WTC11 (cell line): ENCODE measurements around the gene CDK9. TPM values are rescaled to one million over a fixed set of nuclear protein-coding genes. Genes with fewer than 3 reads are reported as not detected.

Experiments used
- ATAC-seq: fragments of 200-7000 bp; cut with Tn5 transposase; 2 replicates; pipeline ENCODE4 v1.10.0; 2021; ENCODE audit warnings: mild to moderate bottlenecking, moderate library complexity
- CTCF ChIA-PET: fragments of 300-600 bp; sonication (Branson Sonifier 250); formaldehyde crosslinking; loops from one replicate; lab custom pipeline; 2021; ENCODE audit warnings: antibody characterized with exemption; lab: Charles Lee
- POLR2A ChIA-PET: fragments of 350-600 bp; sonication (Branson Sonifier 250); formaldehyde crosslinking; loops from one replicate; lab custom pipeline; 2021; ENCODE audit warnings: antibody characterized with exemption; lab: Charles Lee
- DNase-seq: peaks from one replicate; pipeline ENCODE4 v3.0.0; 2021; ENCODE audit warnings: low spot score
- H3K27ac Mint-ChIP-seq: 2 replicates; pipeline ENCODE4 v1.8.0; 2021; ENCODE audit warnings: mixed read lengths
- H3K27me3 Mint-ChIP-seq: 2 replicates; pipeline ENCODE4 v1.8.0; 2021; ENCODE audit warnings: low read depth, mild to moderate bottlenecking, moderate library complexity, mixed read lengths
- H3K36me3 Mint-ChIP-seq: 2 replicates; pipeline ENCODE4 v1.8.0; 2021; ENCODE audit warnings: mixed read lengths
- H3K4me1 Mint-ChIP-seq: 2 replicates; pipeline ENCODE4 v1.8.0; 2022; ENCODE audit warnings: mixed read lengths
- H3K4me3 Mint-ChIP-seq: 2 replicates; pipeline ENCODE4 v1.8.0; 2021; ENCODE audit warnings: mild to moderate bottlenecking, moderate library complexity, mixed read lengths
- H3K9me3 Mint-ChIP-seq: 2 replicates; pipeline ENCODE4 v1.8.0; 2021; ENCODE audit warnings: mixed read lengths
- CBFB ChIP-seq: sonication (generic); formaldehyde crosslinking; IDR thresholded peaks from 2 replicates; pipeline ENCODE4 v1.8.1; 2022; ENCODE audit warnings: mild to moderate bottlenecking, low read depth, missing genetic modification reagents
- CDX4 ChIP-seq: fragments of 250-450 bp; sonication (Bioruptor Pico); IDR thresholded peaks from 2 replicates; pipeline ENCODE4 v1.9.0; 2021; ENCODE audit warnings: moderate library complexity, mild to moderate bottlenecking, inconsistent platforms, borderline replicate concordance
- ELF4 ChIP-seq: sonication (generic); formaldehyde crosslinking; IDR thresholded peaks from 2 replicates; pipeline ENCODE4 v1.8.1; 2022; ENCODE audit warnings: low read depth, mild to moderate bottlenecking, moderate library complexity, missing genetic modification reagents
- FOXJ3 ChIP-seq: sonication (generic); formaldehyde crosslinking; IDR thresholded peaks from 2 replicates; pipeline ENCODE4 v1.9.0; 2021; ENCODE audit warnings: missing genetic modification reagents, mild to moderate bottlenecking, borderline replicate concordance
- GABPB1 ChIP-seq: sonication (generic); formaldehyde crosslinking; IDR thresholded peaks from 2 replicates; pipeline ENCODE4 v1.8.1; 2023; ENCODE audit warnings: mild to moderate bottlenecking, missing genetic modification reagents
- HMGXB4 ChIP-seq: sonication (generic); formaldehyde crosslinking; IDR thresholded peaks from 2 replicates; pipeline ENCODE4 v1.8.1; 2023; ENCODE audit warnings: mild to moderate bottlenecking, moderate library complexity, missing genetic modification reagents
- IRF1 ChIP-seq: sonication (generic); formaldehyde crosslinking; IDR thresholded peaks from 2 replicates; pipeline ENCODE4 v1.8.0; 2023; ENCODE audit warnings: missing genetic modification reagents
- MAX ChIP-seq: sonication (generic); formaldehyde crosslinking; IDR thresholded peaks from 2 replicates; pipeline ENCODE4 v1.8.0; 2022; ENCODE audit warnings: mild to moderate bottlenecking, missing genetic modification reagents
- NFATC4 ChIP-seq: fragments of 250-450 bp; sonication (Bioruptor Pico); IDR thresholded peaks from 2 replicates; pipeline ENCODE4 v1.9.0; 2021; ENCODE audit warnings: mild to moderate bottlenecking
- NR1H2 ChIP-seq: sonication (generic); formaldehyde crosslinking; IDR thresholded peaks from 2 replicates; pipeline ENCODE4 v1.9.0; 2021; ENCODE audit warnings: mild to moderate bottlenecking, moderate library complexity, missing genetic modification reagents
- OVOL2 ChIP-seq: fragments of 250-450 bp; sonication (Bioruptor Pico); IDR thresholded peaks from 2 replicates; pipeline ENCODE4 v1.9.0; 2021; ENCODE audit warnings: mild to moderate bottlenecking, borderline replicate concordance
- RORB ChIP-seq: fragments of 250-450 bp; sonication (Bioruptor Pico); IDR thresholded peaks from 2 replicates; pipeline ENCODE4 v1.9.0; 2021; ENCODE audit warnings: mild to moderate bottlenecking
- STAT6 ChIP-seq: sonication (generic); formaldehyde crosslinking; conservative IDR thresholded peaks from 2 replicates; pipeline ENCODE4 v1.8.1; 2023; ENCODE audit warnings: mild to moderate bottlenecking, low read depth, missing genetic modification reagents, moderate library complexity
- TEAD4 ChIP-seq: sonication (generic); formaldehyde crosslinking; IDR thresholded peaks from 2 replicates; pipeline ENCODE4 v1.8.0; 2022; ENCODE audit warnings: mild to moderate bottlenecking, missing genetic modification reagents
- USF1 ChIP-seq: sonication (generic); formaldehyde crosslinking; IDR thresholded peaks from 2 replicates; pipeline ENCODE4 v1.8.0; 2022; ENCODE audit warnings: mild to moderate bottlenecking, missing genetic modification reagents
- ZBTB21 ChIP-seq: sonication (generic); formaldehyde crosslinking; IDR thresholded peaks from 2 replicates; pipeline ENCODE4 v1.8.1; 2023; ENCODE audit warnings: mild to moderate bottlenecking, missing genetic modification reagents, borderline replicate concordance
- ZMAT4 ChIP-seq: fragments of 250-450 bp; sonication (Bioruptor Pico); IDR thresholded peaks from 2 replicates; pipeline ENCODE4 v1.9.0; 2021; ENCODE audit warnings: mild to moderate bottlenecking
- ZNF121 ChIP-seq: sonication (generic); formaldehyde crosslinking; IDR thresholded peaks from 2 replicates; pipeline ENCODE4 v1.8.0; 2023; ENCODE audit warnings: missing genetic modification reagents
- ZNF232 ChIP-seq: sonication (generic); formaldehyde crosslinking; IDR thresholded peaks from 2 replicates; pipeline ENCODE4 v1.8.0; 2022; ENCODE audit warnings: mild to moderate bottlenecking, missing genetic modification reagents
- ZNF263 ChIP-seq: sonication (generic); formaldehyde crosslinking; IDR thresholded peaks from 2 replicates; pipeline ENCODE4 v1.8.1; 2022; ENCODE audit warnings: low read depth, mild to moderate bottlenecking, moderate library complexity, missing genetic modification reagents
- ZNF416 ChIP-seq: fragments of 250-450 bp; sonication (Bioruptor Pico); IDR thresholded peaks from 2 replicates; pipeline ENCODE4 v1.9.0; 2021; ENCODE audit warnings: mild to moderate bottlenecking, inconsistent platforms
- ZNF423 ChIP-seq: fragments of 250-450 bp; sonication (Bioruptor Pico); IDR thresholded peaks from 2 replicates; pipeline ENCODE4 v2.1.2; 2022; ENCODE audit warnings: mild to moderate bottlenecking, moderate library complexity
- ZNF671 ChIP-seq: fragments of 250-450 bp; sonication (Bioruptor Pico); IDR thresholded peaks from 2 replicates; pipeline ENCODE4 v1.8.0; 2021; ENCODE audit warnings: mild to moderate bottlenecking
- total RNA-seq: library from RNA; stranded (reverse); gene quantifications from 3 replicates; pipeline ENCODE4 v1.2.3, GENCODE V29; 2021

Gene CDK9
- total RNA-seq, 1 experiment from 2014 or later: 111 TPM

GRCh38 chr9:127832248-127832647 lies 46.4 kb downstream of the CDK9 start:
- Mint-ChIP-seq H3K4me3 (no peak overlapping the region), H3K27ac (peak overlapping the region; percentile 97), H3K4me1 (peaks cover 14% of the 10 kb centered on the region), H3K36me3 (peaks cover 4% of the 10 kb centered on the region; the same call in 1 of the 2 replicates), H3K9me3 (no peaks in the 10 kb centered on the region), H3K27me3 (peaks cover 6% of the 10 kb centered on the region)
- no peak for TF ChIP-seq ZNF263 (CRISPR knock-in tag)
- TF ChIP-seq OVOL2 (CRISPR knock-in tag): no peak
- no peak for TF ChIP-seq RORB (CRISPR knock-in tag)
- TF ChIP-seq GABPB1 (CRISPR knock-in tag): no peak
- TF ChIP-seq CDX4: no peak
- no peak for TF ChIP-seq ZNF423
- no peak for TF ChIP-seq ELF4 (CRISPR knock-in tag)
- no peak for TF ChIP-seq CBFB (CRISPR knock-in tag)
- no peak for TF ChIP-seq TEAD4 (CRISPR knock-in tag)
- POLR2A ChIA-PET: interaction anchor here (0.6 kb wide), 1 partner anchor 16 kb away, joined by 4 read pairs; no protein-coding TSS in a partner anchor
- DNase-seq (no peak), ATAC-seq (no peak)
- CTCF ChIA-PET: interaction anchor here (1.9 kb wide), 1 partner anchor 37 kb away, joined by 7 read pairs; no protein-coding TSS in a partner anchor

GRCh38 chr9:127833555-127833954 lies 47.7 kb downstream of the CDK9 start:
- no peak overlapping the region for H3K4me3 Mint-ChIP-seq
- TF ChIP-seq ZMAT4 (CRISPR knock-in tag): no peak
- no peak for TF ChIP-seq NFATC4 (CRISPR knock-in tag)
- TF ChIP-seq FOXJ3 (CRISPR knock-in tag): no peak
- TF ChIP-seq TEAD4 (CRISPR knock-in tag): no peak
- peaks cover 2% of the 10 kb centered on the region; the same call in 1 of the 2 replicates for H3K27me3 Mint-ChIP-seq
- no peak overlapping the region for H3K27ac Mint-ChIP-seq
- POLR2A ChIA-PET: interaction anchor here (0.7 kb wide), 2 partner anchors 36 to 487 kb away, joined by 7 to 10 read pairs; no protein-coding TSS in a partner anchor
- H3K9me3 Mint-ChIP-seq: no peaks in the 10 kb centered on the region
- CTCF ChIA-PET: interaction anchor here (0.6 to 0.7 kb wide), 3 partner anchors 35 to 315 kb away, joined by 4 to 7 read pairs (median 5); no protein-coding TSS in a partner anchor
- DNase-seq (no peak), ATAC-seq (no peak)
- peaks cover 4% of the 10 kb centered on the region; the same call in 1 of the 2 replicates for H3K36me3 Mint-ChIP-seq
- peaks cover 10% of the 10 kb centered on the region for H3K4me1 Mint-ChIP-seq

GRCh38 chr9:127835991-127836516 lies 50.2 kb downstream of the CDK9 start:
- Mint-ChIP-seq H3K36me3 (no peaks in the 10 kb centered on the region), H3K4me1 (peaks cover 5% of the 10 kb centered on the region), H3K27me3 (no peaks in the 10 kb centered on the region), H3K4me3 (no peak overlapping the region), H3K27ac (no peak overlapping the region), H3K9me3 (no peaks in the 10 kb centered on the region)
- POLR2A ChIA-PET: no interaction called here
- CTCF ChIA-PET: interaction anchor here (0.7 to 1.9 kb wide), 3 partner anchors 10 to 101 kb away, joined by 3 to 6 read pairs (median 6); partner anchors contain the start of gene TOR2A
- no peak for DNase-seq
- no peak for ATAC-seq
- TF ChIP-seq HMGXB4 (no peak), ZNF423 (no peak), ZNF671 (CRISPR knock-in tag) (no peak), NR1H2 (CRISPR knock-in tag) (no peak), MAX (CRISPR knock-in tag) (no peak), STAT6 (CRISPR knock-in tag) (no peak), ZNF121 (CRISPR knock-in tag) (no peak), USF1 (CRISPR knock-in tag) (no peak), ZBTB21 (CRISPR knock-in tag) (no peak), ZNF232 (CRISPR knock-in tag) (no peak), IRF1 (CRISPR knock-in tag) (no peak), ZNF416 (no peak)
